ENCODE data around the gene DCBLD2.

Gene DCBLD2

DNA sequence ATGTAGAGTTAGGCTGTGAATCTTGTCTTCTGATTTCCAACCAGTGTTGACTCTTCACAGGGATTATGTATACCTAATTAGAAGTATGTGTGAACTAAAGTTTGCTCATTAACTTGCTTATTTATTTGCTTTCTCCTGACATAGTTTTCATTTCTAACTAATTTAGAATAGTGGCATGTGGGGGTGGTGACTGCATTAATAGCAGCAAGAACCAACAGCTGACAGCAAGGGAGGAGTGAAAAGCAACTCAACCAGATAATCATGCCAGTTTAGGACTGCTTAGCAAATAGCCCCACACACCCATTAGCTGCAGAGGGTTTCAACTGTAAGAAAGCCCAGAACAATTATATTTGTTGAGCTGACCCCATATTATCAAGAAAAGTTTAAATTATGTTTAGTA, 134.6 kb downstream of the DCBLD2 start:
- DNase-seq (ENCODE audit: low read depth) = no peak

DNA sequence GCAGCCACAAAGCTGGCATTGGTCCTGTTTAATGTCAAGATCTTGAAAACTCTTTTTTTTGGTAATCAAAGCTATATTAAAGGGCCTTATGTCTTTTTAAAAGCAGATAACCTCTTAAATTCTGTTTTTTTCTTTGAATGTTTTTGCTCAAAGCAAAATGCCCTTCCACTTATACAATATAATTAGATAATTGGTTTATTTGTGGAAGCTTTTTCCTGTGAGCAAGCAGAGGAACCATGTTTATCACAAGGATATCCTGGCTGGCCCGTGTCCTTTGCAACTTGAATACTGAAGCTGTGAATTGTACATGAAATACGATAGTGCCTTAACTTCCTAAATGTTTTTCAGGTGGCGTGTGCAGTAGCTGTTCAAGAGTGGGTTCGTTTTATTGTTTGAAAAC, 135.8 kb downstream of the DCBLD2 start:
- no peak for DNase-seq (ENCODE audit: low read depth)

DNA sequence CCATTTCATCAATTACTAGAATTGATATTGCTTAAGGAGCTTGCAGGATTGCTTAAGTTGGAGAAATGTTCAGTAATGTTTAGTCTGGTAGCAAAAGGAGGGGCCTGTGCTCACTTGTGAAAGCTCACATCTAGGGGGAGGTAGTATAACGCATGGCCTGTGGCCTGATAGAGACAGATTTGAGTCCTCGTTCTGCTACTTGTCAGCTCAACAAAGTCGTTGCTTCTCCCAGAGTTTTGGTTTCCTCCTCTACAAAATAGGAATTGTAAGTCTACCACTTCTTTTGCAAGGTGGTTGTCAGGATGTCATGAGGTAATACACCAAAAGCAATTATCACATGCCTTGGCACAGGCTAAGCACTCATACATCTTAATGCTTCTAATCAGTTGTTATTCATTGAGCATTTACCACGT, 137.0 kb downstream of the DCBLD2 start:
- no peak for DNase-seq (ENCODE audit: low read depth)

DNA sequence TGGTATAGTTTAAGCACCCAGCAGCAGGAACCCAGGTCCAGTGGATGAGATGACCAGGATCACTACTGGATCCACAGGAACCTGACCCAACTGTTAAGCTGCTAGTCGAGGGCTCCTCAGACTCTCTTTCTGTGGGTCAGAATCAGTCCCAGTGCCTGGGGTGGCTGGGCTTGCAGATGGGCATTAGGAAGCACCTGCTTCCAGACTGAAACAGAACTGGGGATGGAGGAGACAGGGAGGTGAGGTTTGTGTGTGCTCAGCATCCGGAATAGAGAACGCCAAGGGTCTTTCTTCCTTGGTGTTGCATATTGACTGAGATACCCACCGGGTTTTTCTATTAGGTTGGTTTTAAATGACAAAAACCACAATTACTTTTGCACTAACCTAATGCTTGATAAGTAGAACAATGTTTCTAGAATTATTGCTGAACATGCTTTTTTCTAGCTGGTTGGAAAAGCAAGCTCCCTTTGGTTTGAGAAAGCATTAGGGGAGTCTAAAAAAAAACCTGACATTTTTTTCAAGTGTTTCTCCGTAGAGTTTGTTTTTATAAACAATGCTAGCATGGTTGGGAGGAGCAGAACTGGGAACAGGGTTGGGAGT, 137.6 kb downstream of the DCBLD2 start:
- DNase-seq (ENCODE audit: low read depth) = no peak

- no peak for DNase-seq (ENCODE audit: low read depth)
These were observed 138.4 kb downstream of the DCBLD2 start, which contains the start of gene ST3GAL6 for GRCh38 chr3:98763076-98763475. ST3GAL6 (plus strand) TSS chr3:98763340; CDS start chr3:98768441, 5,101 bp downstream.

GRCh38 chr3:98761643-98762229, 139.8 kb downstream of the DCBLD2 start:
- DNase-seq (ENCODE audit: low read depth) = no peak

- DNase-seq (ENCODE audit: low read depth) = no peak
These were observed 141.9 kb downstream of the DCBLD2 start for GRCh38 chr3:98759629-98760028.

DNA sequence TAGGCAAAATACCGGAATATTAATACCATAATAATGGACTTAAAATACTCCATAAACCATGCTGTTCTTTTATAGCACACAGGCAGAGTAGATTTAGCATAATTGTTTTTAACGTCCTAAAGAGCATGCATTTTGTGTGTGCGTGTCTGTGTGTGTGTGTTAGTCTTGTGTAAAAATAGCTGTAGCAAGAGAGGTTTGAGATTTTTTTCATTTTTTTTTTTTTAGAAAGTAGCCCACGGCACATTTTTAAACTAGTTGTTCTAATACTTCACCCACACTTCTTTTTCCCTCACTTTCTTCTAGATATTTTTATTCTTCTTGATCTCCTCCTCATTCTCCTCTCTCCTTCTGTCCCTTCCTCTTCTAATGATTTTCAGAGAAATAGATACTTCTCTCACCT, 145.9 kb downstream of the DCBLD2 start:
- DNase-seq (ENCODE audit: low read depth) = no peak

DNA sequence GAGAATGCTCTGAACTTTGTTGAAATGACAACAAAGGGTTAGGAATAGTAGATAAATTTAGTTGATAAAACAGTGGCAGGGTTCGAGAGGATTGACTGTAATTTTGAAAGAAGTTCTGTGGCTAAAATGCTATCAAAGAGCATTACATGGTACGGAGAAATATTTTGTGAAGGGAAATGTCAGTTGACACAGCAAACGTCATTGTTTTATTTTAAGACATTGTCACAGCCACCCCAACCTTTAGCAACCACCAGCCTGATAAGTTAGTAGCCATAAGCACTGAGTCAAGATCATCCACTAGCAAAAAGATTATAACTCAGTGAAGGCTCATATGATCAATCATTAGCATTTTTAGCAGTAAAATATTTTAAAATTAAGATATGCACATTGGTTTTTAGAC, 147.0 kb downstream of the DCBLD2 start:
- DNase-seq (ENCODE audit: low read depth) = no peak

DNA sequence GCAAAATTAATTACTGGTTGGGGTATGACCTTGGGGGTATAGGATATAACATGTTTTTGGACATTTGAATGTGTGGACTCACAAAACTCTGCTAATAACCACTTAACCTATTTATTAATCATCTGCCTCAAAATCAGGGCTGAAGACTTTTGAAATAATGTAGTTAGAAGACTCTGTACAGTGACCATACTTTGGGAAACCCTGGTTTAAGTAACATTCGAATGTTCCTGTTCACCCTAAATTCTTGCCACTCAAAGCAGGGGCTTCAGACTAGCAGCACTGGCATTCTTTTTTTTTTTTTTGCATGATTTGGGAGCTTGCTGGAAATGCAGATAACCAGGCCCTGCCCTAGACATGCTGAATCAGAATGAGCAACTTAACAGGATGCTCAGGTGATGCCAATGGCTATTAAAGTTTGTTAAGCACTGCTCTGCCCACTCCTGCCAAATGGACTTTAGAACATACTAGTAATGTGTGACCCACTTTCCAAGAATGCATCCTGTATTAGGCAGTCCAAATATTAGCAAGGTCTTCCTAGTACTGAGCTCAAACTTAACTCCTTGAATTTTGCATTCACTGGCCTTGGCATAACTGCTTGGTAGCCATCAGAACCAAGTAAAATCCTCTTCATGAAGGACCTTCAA, 151.1 kb downstream of the DCBLD2 start:
- DNase-seq (ENCODE audit: low read depth) = no peak

GRCh38 chr3:98746882-98747281, 154.6 kb downstream of the DCBLD2 start:
- DNase-seq (ENCODE audit: low read depth) = no peak

DNA sequence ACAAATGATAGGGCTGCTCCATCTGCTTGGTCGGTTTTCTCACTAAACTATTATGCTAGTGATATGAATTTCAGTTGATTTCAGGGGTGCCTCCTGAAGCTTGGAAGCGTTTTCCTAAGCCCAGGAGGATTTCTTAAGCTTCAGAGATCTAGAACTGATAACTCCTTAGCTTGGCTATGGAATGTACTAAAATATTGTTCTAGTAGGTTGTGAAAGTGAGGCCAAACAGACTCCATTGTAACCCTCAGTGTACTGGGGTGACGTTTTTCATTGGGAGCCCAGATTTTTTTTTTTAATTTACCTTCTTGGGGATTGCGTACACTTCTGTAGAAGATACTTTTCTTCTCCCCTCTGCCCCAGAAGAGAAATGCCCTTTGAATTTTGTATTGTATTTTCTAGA, 155.4 kb downstream of the DCBLD2 start:
- no peak for DNase-seq (ENCODE audit: low read depth)

Data from activated T-cell treated with anti-CD3 and anti-CD28 coated beads for 1 hour (primary cell).